ENCODE measurements around the gene APRT.

Gene APRT

GRCh38 chr16:88819126-88819525 is 7.4 kb upstream of the APRT start:
- no peak for TF ChIP-seq EZH2 (IDR thresholded peaks at IDR 0.05; ENCODE audit: borderline replicate concordance, low read depth, low read length, severe bottlenecking)
- Histone ChIP-seq H4K20me1 (ENCODE audit: insufficient read depth, low read length) (peaks cover 11% of the 10 kb centered on the region), H3K27ac (ENCODE audit: low read length) (no peak overlapping the region), H3K9ac (ENCODE audit: low read depth, low read length) (no peak overlapping the region), H3K4me1 (ENCODE audit: insufficient read depth, low read length) (no peaks in the 10 kb centered on the region), H3K27me3 (ENCODE audit: insufficient read depth, low read length, poor library complexity) (no peaks in the 10 kb centered on the region), H2AFZ (ENCODE audit: low read depth, low read length) (no peak overlapping the region), H3K79me2 (ENCODE audit: insufficient read depth, low read length) (no peaks in the 10 kb centered on the region), H3K4me3 (ENCODE audit: low read depth in 1 of 2, low read length in 2 of 2) (no peak overlapping the region), H3K36me3 (ENCODE audit: insufficient read depth, low read length) (peaks cover 10% of the 10 kb centered on the region), H3K9me3 (ENCODE audit: insufficient read depth, low read length, severe bottlenecking) (no peaks in the 10 kb centered on the region), H3K4me2 (ENCODE audit: insufficient read depth, low read length) (no peak overlapping the region)
- ATAC-seq (ENCODE audit: insufficient read depth, low read depth) (no peak), DNase-seq (no peak)

DNA sequence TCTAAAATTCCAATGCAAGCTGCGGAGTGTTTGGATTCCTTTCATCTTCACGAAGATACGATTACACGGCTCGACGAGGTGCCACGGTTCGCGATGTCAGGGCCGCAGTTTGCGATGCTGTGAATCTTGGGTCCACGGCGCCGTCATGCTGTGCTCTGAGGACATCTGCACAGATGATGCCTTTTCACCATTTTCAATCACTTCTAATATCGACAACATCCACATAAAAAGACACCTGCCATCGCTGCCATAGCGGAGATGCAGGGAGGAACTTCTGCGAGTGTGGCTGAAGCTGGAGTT is 6.8 kb upstream of the APRT start:
- H3K4me2 ChIP-seq (ENCODE audit: insufficient read depth, low read length) = no peak overlapping the region
- H2AFZ ChIP-seq (ENCODE audit: low read depth, low read length) = no peak overlapping the region
- ATAC-seq (ENCODE audit: insufficient read depth, low read depth) (no peak), DNase-seq (no peak)
- no peaks in the 10 kb centered on the region for H3K4me1 ChIP-seq (ENCODE audit: insufficient read depth, low read length)
- H3K27ac ChIP-seq (ENCODE audit: low read length) = no peak overlapping the region
- H4K20me1 ChIP-seq (ENCODE audit: insufficient read depth, low read length) = peaks cover 11% of the 10 kb centered on the region
- H3K79me2 ChIP-seq (ENCODE audit: insufficient read depth, low read length) = no peaks in the 10 kb centered on the region
- no peak overlapping the region for H3K9ac ChIP-seq (ENCODE audit: low read depth, low read length)
- TF ChIP-seq EZH2 (IDR thresholded peaks at IDR 0.05; ENCODE audit: borderline replicate concordance, low read depth, low read length, severe bottlenecking) (no peak), CTCF (IDR thresholded peaks at IDR 0.05; ENCODE audit: borderline replicate concordance, extremely low read depth, low read length, poor library complexity, severe bottlenecking) (no peak)
- no peaks in the 10 kb centered on the region for H3K9me3 ChIP-seq (ENCODE audit: insufficient read depth, low read length, severe bottlenecking)
- no peaks in the 10 kb centered on the region for H3K27me3 ChIP-seq (ENCODE audit: insufficient read depth, low read length, poor library complexity)
- no peak overlapping the region for H3K4me3 ChIP-seq (ENCODE audit: low read depth in 1 of 2, low read length in 2 of 2)
- H3K36me3 ChIP-seq (ENCODE audit: insufficient read depth, low read length) = peaks cover 10% of the 10 kb centered on the region

- Histone ChIP-seq H3K4me1 (ENCODE audit: insufficient read depth, low read length) (no peaks in the 10 kb centered on the region), H3K27me3 (ENCODE audit: insufficient read depth, low read length, poor library complexity) (no peaks in the 10 kb centered on the region), H3K9ac (ENCODE audit: low read depth, low read length) (no peak overlapping the region), H2AFZ (ENCODE audit: low read depth, low read length) (no peak overlapping the region), H3K4me2 (ENCODE audit: insufficient read depth, low read length) (no peak overlapping the region), H3K79me2 (ENCODE audit: insufficient read depth, low read length) (no peaks in the 10 kb centered on the region), H4K20me1 (ENCODE audit: insufficient read depth, low read length) (peaks cover 11% of the 10 kb centered on the region), H3K9me3 (ENCODE audit: insufficient read depth, low read length, severe bottlenecking) (no peaks in the 10 kb centered on the region), H3K4me3 (ENCODE audit: low read depth in 1 of 2, low read length in 2 of 2) (no peak overlapping the region), H3K36me3 (ENCODE audit: insufficient read depth, low read length) (peaks cover 10% of the 10 kb centered on the region), H3K27ac (ENCODE audit: low read length) (no peak overlapping the region)
- DNase-seq (no peak), ATAC-seq (ENCODE audit: insufficient read depth, low read depth) (no peak)
- TF ChIP-seq EZH2 (IDR thresholded peaks at IDR 0.05; ENCODE audit: borderline replicate concordance, low read depth, low read length, severe bottlenecking) (no peak), CTCF (IDR thresholded peaks at IDR 0.05; ENCODE audit: borderline replicate concordance, extremely low read depth, low read length, poor library complexity, severe bottlenecking) (no peak)
These were observed 6.3 kb upstream of the APRT start for GRCh38 chr16:88817785-88818574.

- DNase-seq (no peak), ATAC-seq (ENCODE audit: insufficient read depth, low read depth) (no peak)
- Histone ChIP-seq H3K36me3 (ENCODE audit: insufficient read depth, low read length) (peaks cover 3% of the 10 kb centered on the region), H3K4me1 (ENCODE audit: insufficient read depth, low read length) (peaks cover 10% of the 10 kb centered on the region), H3K4me3 (ENCODE audit: low read depth in 1 of 2, low read length in 2 of 2) (no peak overlapping the region), H3K79me2 (ENCODE audit: insufficient read depth, low read length) (peaks cover 3% of the 10 kb centered on the region; the same call in 1 of the 2 replicates), H3K27ac (ENCODE audit: low read length) (no peak overlapping the region), H4K20me1 (ENCODE audit: insufficient read depth, low read length) (peaks cover 11% of the 10 kb centered on the region), H3K9me3 (ENCODE audit: insufficient read depth, low read length, severe bottlenecking) (no peaks in the 10 kb centered on the region), H2AFZ (ENCODE audit: low read depth, low read length) (no peak overlapping the region), H3K4me2 (ENCODE audit: insufficient read depth, low read length) (no peak overlapping the region), H3K27me3 (ENCODE audit: insufficient read depth, low read length, poor library complexity) (no peaks in the 10 kb centered on the region), H3K9ac (ENCODE audit: low read depth, low read length) (no peak overlapping the region)
- TF ChIP-seq EZH2 (IDR thresholded peaks at IDR 0.05; ENCODE audit: borderline replicate concordance, low read depth, low read length, severe bottlenecking) (no peak), CTCF (IDR thresholded peaks at IDR 0.05; ENCODE audit: borderline replicate concordance, extremely low read depth, low read length, poor library complexity, severe bottlenecking) (no peak)
These were observed 5.2 kb upstream of the APRT start for GRCh38 chr16:88816736-88817535.
